Liver (tissue), 1 donor: ENCODE results near the gene LRRFIP1.

ENCODE experiments used
- ATF3 ChIP-seq: IDR thresholded peaks from 2 replicates; pipeline ENCODE4 v1.6.1; 2016; ENCODE audit warnings: antibody characterized with exemption
- SP1 ChIP-seq: IDR thresholded peaks from 2 replicates; pipeline ENCODE4 v1.6.1; 2018; ENCODE audit warnings: antibody characterized with exemption, mild to moderate bottlenecking
- TAF1 ChIP-seq: conservative IDR thresholded peaks from 2 replicates; pipeline ENCODE4 v1.6.1; 2016; ENCODE audit warnings: antibody characterized with exemption, mild to moderate bottlenecking
- donor health status: healthy.

- TF ChIP-seq SP1 (peak; percentile 9), TAF1 (no peak), ATF3 (no peak)
Measured at GRCh38 chr2:237692601-237693290, 65.4 kb downstream of the LRRFIP1 start.
